ENCODE data around the gene RFX3.

- TF ChIP-seq CTCF (IDR thresholded peaks at IDR 0.05; ENCODE audit: low read depth, low read length, poor library complexity, severe bottlenecking), result no peak
- TF ChIP-seq EZH2phosphoT487 (IDR thresholded peaks at IDR 0.05; ENCODE audit: borderline replicate concordance, low read length), result no peak
Measured at GRCh38 chr9:3371842-3372241, 154.0 kb downstream of the RFX3 start.

Data from DOHH2 (cell line).